ENCODE data around the gene UBE2H.
A peak's percentile ranks its signal among the peaks of the same experiment; 100 is the strongest.

UBE2H gene

DNA sequence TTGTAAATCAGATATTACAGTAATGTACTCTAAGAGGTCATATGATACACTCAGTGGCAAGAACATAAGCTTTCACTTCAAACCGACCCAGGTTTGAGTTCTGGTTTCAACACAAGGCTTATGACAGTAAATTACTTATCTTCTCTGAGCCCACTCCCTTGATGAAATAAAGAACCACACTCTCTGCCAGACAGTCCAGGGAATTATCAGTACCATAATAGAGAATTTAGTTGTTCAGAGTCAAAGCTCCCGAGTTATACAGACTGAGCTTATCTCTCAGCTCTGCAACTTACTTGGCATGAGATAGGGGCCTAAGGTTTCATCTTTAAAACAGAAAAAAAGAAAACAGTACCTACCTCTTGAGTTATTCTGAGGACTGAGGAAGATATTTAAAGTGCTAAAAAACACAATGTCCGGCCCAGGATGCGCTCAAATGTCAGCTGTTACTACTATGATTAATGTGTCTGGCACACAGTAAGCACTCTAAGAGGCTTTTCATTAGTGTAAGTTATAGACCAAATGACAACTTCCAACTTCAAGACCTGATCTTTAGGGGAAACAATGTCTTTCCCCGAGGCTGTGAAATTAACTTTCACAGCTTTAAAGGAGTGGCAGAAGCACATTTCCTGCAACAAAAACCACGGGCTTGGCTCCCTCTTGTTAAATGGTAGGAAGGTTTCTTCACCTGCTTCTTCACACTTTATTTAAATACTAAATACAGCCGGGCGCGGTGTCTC, 38.1 kb downstream of the UBE2H start:
- no peak overlapping the region for H3K9ac ChIP-seq (ENCODE audit: low read depth, low read length, poor library complexity, severe bottlenecking)
- H3K4me2 ChIP-seq (ENCODE audit: low read depth, low read length, poor library complexity, severe bottlenecking), result peak overlapping the region; percentile 55
- no peaks in the 10 kb centered on the region for H3F3A ChIP-seq (ENCODE audit: low read depth)
- no peaks in the 10 kb centered on the region for H3K36me3 ChIP-seq (ENCODE audit: insufficient read depth, low read length)
- H3K27me3 ChIP-seq (ENCODE audit: insufficient read depth, low read length, poor library complexity, severe bottlenecking), result no peaks in the 10 kb centered on the region
- no peak overlapping the region for H2AFZ ChIP-seq (ENCODE audit: low read length)
- no peaks in the 10 kb centered on the region for H3K9me2 ChIP-seq (replicated peaks; ENCODE audit: low read depth, low read length)
- H3K9me3 ChIP-seq (ENCODE audit: insufficient read depth, low read depth, low read length), result no peaks in the 10 kb centered on the region
- no peak overlapping the region for H3K4me3 ChIP-seq (ENCODE audit: low read length, poor library complexity, severe bottlenecking)
- no peak for TF ChIP-seq EZH2phosphoT487 (IDR thresholded peaks at IDR 0.05; ENCODE audit: borderline replicate concordance)
- TF ChIP-seq, protein P1, sequence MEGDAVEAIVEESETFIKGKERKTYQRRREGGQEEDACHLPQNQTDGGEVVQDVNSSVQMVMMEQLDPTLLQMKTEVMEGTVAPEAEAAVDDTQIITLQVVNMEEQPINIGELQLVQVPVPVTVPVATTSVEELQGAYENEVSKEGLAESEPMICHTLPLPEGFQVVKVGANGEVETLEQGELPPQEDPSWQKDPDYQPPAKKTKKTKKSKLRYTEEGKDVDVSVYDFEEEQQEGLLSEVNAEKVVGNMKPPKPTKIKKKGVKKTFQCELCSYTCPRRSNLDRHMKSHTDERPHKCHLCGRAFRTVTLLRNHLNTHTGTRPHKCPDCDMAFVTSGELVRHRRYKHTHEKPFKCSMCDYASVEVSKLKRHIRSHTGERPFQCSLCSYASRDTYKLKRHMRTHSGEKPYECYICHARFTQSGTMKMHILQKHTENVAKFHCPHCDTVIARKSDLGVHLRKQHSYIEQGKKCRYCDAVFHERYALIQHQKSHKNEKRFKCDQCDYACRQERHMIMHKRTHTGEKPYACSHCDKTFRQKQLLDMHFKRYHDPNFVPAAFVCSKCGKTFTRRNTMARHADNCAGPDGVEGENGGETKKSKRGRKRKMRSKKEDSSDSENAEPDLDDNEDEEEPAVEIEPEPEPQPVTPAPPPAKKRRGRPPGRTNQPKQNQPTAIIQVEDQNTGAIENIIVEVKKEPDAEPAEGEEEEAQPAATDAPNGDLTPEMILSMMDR (conservative IDR thresholded peaks at IDR 0.05; ENCODE audit: low read length), result no peak
- peaks cover 17% of the 10 kb centered on the region for H3K4me1 ChIP-seq (ENCODE audit: insufficient read depth, low read length, poor library complexity, severe bottlenecking)
- H3K79me2 ChIP-seq (ENCODE audit: insufficient read depth, low read length), result peaks cover 7% of the 10 kb centered on the region; the same call in 1 of the 2 replicates
- peaks cover 4% of the 10 kb centered on the region for H4K20me1 ChIP-seq (ENCODE audit: insufficient read depth, low read length, poor library complexity, severe bottlenecking)

DNA sequence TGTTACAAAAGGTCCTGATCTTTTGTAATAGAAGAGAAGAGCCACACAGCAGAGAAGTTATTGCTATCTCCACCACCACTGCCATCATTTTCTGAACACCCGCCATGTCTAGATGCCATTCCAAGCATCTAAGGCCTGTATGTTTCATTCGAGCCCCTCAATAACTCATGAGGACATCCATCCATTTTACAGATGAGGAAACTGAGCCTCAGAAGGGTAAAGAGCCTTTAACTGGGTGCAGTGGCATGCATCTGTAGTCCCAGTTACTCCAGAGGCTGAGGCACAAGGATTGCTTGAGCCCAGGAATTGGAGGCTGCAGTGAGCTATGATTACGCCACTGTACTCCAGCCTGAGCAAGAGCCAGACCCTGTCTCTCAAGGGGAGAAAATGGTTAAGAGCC, 39.3 kb downstream of the UBE2H start:
- H3K36me3 ChIP-seq (ENCODE audit: insufficient read depth, low read length), result no peaks in the 10 kb centered on the region
- H3K9ac ChIP-seq (ENCODE audit: low read depth, low read length, poor library complexity, severe bottlenecking), result no peak overlapping the region
- no peak overlapping the region for H3K4me3 ChIP-seq (ENCODE audit: low read length, poor library complexity, severe bottlenecking)
- TF ChIP-seq, protein P1 (conservative IDR thresholded peaks at IDR 0.05; ENCODE audit: low read length), result no peak
- no peak for TF ChIP-seq EZH2phosphoT487 (IDR thresholded peaks at IDR 0.05; ENCODE audit: borderline replicate concordance)
- H3K4me2 ChIP-seq (ENCODE audit: low read depth, low read length, poor library complexity, severe bottlenecking), result no peak overlapping the region
- no peaks in the 10 kb centered on the region for H3K27me3 ChIP-seq (ENCODE audit: insufficient read depth, low read length, poor library complexity, severe bottlenecking)
- no peaks in the 10 kb centered on the region for H3K9me2 ChIP-seq (replicated peaks; ENCODE audit: low read depth, low read length)
- H4K20me1 ChIP-seq (ENCODE audit: insufficient read depth, low read length, poor library complexity, severe bottlenecking), result peaks cover 4% of the 10 kb centered on the region
- H3K9me3 ChIP-seq (ENCODE audit: insufficient read depth, low read depth, low read length), result no peaks in the 10 kb centered on the region
- peaks cover 7% of the 10 kb centered on the region; the same call in 1 of the 2 replicates for H3K79me2 ChIP-seq (ENCODE audit: insufficient read depth, low read length)
- no peak overlapping the region for H2AFZ ChIP-seq (ENCODE audit: low read length)
- peaks cover 24% of the 10 kb centered on the region for H3K4me1 ChIP-seq (ENCODE audit: insufficient read depth, low read length, poor library complexity, severe bottlenecking)
- no peaks in the 10 kb centered on the region for H3F3A ChIP-seq (ENCODE audit: low read depth)

- Histone ChIP-seq H3K9me3 (ENCODE audit: insufficient read depth, low read depth, low read length) (no peaks in the 10 kb centered on the region), H3K4me2 (ENCODE audit: low read depth, low read length, poor library complexity, severe bottlenecking) (no peak overlapping the region), H4K20me1 (ENCODE audit: insufficient read depth, low read length, poor library complexity, severe bottlenecking) (peaks cover 4% of the 10 kb centered on the region), H3F3A (ENCODE audit: low read depth) (no peaks in the 10 kb centered on the region), H3K4me1 (ENCODE audit: insufficient read depth, low read length, poor library complexity, severe bottlenecking) (peaks cover 41% of the 10 kb centered on the region), H3K4me3 (ENCODE audit: low read length, poor library complexity, severe bottlenecking) (no peak overlapping the region), H3K9ac (ENCODE audit: low read depth, low read length, poor library complexity, severe bottlenecking) (no peak overlapping the region), H3K27me3 (ENCODE audit: insufficient read depth, low read length, poor library complexity, severe bottlenecking) (no peaks in the 10 kb centered on the region), H3K9me2 (replicated peaks; ENCODE audit: low read depth, low read length) (no peaks in the 10 kb centered on the region), H2AFZ (ENCODE audit: low read length) (no peak overlapping the region), H3K36me3 (ENCODE audit: insufficient read depth, low read length) (no peaks in the 10 kb centered on the region), H3K79me2 (ENCODE audit: insufficient read depth, low read length) (peaks cover 7% of the 10 kb centered on the region; the same call in 1 of the 2 replicates)
- TF ChIP-seq, protein P1 (conservative IDR thresholded peaks at IDR 0.05; ENCODE audit: low read length), result no peak
Measured at GRCh38 chr7:129911790-129912189, 41.0 kb downstream of the UBE2H start.

All from Loucy (cell line).